RWPE1 (cell line): Measurements from ENCODE around the gene RIPK1.
"Not testable (repeated sequence)": the region's sequence is repeated elsewhere in the genome, so short reads cannot be mapped to it uniquely, and the experiment has no call there.

ENCODE experiments used
- CTCF ChIA-PET: fragments of 350-600 bp; sonication (Branson Sonifier 250); formaldehyde crosslinking; extraction: SDS; loops from one replicate; lab custom pipeline; 2021; lab: Yijun Ruan, JAX
- POLR2A ChIA-PET: fragments of 400-600 bp; formaldehyde crosslinking; extraction: SDS; loops from one replicate; lab custom pipeline; 2020; ENCODE audit warnings: antibody characterized with exemption; ENCODE audit not compliant: low non-redundant PET; lab: Yijun Ruan, JAX
- DNase-seq: peaks from one replicate; pipeline ENCODE4 v3.0.0; 2012; ENCODE audit warnings: low spot score
- H3K27ac ChIP-seq: fragments of 450-650 bp; 2 replicates; pipeline ENCODE4 v1.5.1; 2017
- TF ChIP-seq, protein P1 (sequence below): fragments of 450-650 bp; conservative IDR thresholded peaks from 2 replicates; pipeline ENCODE4 v1.5.1; 2017; ENCODE audit warnings: low read depth, mild to moderate bottlenecking

The RIPK1 gene

DNA sequence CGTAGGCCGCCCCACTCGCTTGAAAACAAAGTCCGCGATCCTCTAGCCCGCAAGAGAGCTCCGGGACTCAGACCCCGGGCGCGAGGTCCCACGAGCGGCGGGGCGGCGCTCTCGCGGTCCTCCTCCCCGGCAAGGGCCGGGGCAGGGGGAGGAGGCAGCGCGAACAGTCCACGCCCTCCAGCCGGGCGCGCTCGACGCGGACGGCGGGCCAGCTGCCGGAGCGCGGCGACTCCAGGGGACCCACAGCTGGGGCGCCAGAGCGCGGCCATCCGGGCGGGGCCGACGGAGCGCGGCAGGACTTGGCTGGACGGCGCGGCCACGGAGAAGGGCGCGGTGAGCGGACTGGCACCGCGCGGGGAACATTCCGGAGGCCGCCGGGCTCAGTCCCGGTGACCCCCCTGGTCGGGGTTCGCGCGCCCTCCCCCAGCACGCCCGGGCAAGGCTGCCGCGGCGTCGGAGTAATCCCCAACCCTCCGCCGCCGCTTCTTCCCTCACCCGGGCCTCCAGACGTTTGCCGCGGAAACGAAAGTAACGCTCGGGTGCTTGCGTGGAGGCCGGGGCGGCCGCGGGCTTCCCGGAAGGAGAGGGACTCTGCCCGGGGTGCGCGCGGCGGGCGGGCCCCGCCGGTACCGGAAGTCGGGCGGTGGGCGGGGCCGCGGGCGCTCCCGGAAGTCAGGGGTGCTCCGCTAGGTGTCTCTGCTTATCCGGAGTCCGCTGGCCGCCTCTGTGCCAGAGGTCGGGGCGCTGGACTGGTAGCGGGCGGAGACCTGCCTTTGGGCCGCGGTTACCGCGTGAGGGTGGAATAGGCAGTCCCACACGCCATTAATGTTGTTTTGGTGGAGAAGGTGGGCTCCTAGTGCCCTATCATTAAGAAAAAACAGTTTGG lies at the start of gene RIPK1:
RIPK1 (plus strand) TSS at position 166 of the 886 bp plus-strand sequence. CDS start 8,330 bp downstream, outside the sequence.
- ChIA-PET POLR2A (interaction anchor here (0.6 to 1.0 kb wide), 2 partner anchors 11 to 79 kb away, joined by 3 to 5 read pairs; no protein-coding TSS in a partner anchor), CTCF (interaction anchor here (0.7 to 1.3 kb wide), 2 partner anchors 67 to 397 kb away, joined by 4 read pairs; no protein-coding TSS in a partner anchor)
- DNase-seq, result peak; percentile 96
- peak within 1 kb of the TSS; percentile 99 for H3K27ac ChIP-seq
- TF ChIP-seq, protein P1, sequence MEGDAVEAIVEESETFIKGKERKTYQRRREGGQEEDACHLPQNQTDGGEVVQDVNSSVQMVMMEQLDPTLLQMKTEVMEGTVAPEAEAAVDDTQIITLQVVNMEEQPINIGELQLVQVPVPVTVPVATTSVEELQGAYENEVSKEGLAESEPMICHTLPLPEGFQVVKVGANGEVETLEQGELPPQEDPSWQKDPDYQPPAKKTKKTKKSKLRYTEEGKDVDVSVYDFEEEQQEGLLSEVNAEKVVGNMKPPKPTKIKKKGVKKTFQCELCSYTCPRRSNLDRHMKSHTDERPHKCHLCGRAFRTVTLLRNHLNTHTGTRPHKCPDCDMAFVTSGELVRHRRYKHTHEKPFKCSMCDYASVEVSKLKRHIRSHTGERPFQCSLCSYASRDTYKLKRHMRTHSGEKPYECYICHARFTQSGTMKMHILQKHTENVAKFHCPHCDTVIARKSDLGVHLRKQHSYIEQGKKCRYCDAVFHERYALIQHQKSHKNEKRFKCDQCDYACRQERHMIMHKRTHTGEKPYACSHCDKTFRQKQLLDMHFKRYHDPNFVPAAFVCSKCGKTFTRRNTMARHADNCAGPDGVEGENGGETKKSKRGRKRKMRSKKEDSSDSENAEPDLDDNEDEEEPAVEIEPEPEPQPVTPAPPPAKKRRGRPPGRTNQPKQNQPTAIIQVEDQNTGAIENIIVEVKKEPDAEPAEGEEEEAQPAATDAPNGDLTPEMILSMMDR, result peak; percentile 26; the same call in 1 of the 2 replicates

GRCh38 chr6:3019065-3019464 lies 49.2 kb upstream of the RIPK1 start:
- ChIA-PET CTCF (interaction anchor here (1.4 kb wide), 1 partner anchor 17 kb away, joined by 5 read pairs; no protein-coding TSS in a partner anchor), POLR2A (no interaction called here)
- H3K27ac ChIP-seq, result peak overlapping the region; percentile 48; the same call in 1 of the 2 replicates
- TF ChIP-seq, protein P1, result no peak
- DNase-seq, result no peak

GRCh38 chr6:3019749-3020320 lies 48.5 kb upstream of the RIPK1 start:
- POLR2A ChIA-PET, result no interaction called here
- peak overlapping the region; percentile 48; the same call in 1 of the 2 replicates for H3K27ac ChIP-seq
- TF ChIP-seq, protein P1, result no peak
- DNase-seq, result no peak
- CTCF ChIA-PET, result interaction anchor here (1.2 to 1.4 kb wide), 2 partner anchors 18 kb away, joined by 4 to 5 read pairs; no protein-coding TSS in a partner anchor

- DNase-seq, POLR2A ChIA-PET, H3K27ac ChIP-seq: not testable (repeated sequence)
- CTCF ChIA-PET, result interaction anchor here (1.2 kb wide), 1 partner anchor 19 kb away, joined by 4 read pairs; no protein-coding TSS in a partner anchor
Observed at GRCh38 chr6:3020976-3021598, 47.2 kb upstream of the RIPK1 start.

GRCh38 chr6:3022765-3023662 lies 45.3 kb upstream of the RIPK1 start:
- peak overlapping the region; percentile 98 for H3K27ac ChIP-seq
- TF ChIP-seq, protein P1, result no peak
- ChIA-PET POLR2A (interaction anchor here (0.8 kb wide), 1 partner anchor 31 kb away, joined by 4 read pairs; no protein-coding TSS in a partner anchor), CTCF (interaction anchor here (1.4 kb wide), 1 partner anchor 21 kb away, joined by 4 read pairs; no protein-coding TSS in a partner anchor)
- DNase-seq, result peak; percentile 19
